OCI-LY3 (cell line): ENCODE results near the gene TREH.

Experiments
- H2AFZ ChIP-seq: fragments of 200-600, 300-600 bp; shearing (Covaris generic); 2 replicates; pipeline ENCODE4 v1.6.0; 2014; ENCODE audit warnings: antibody characterized with exemption, low read depth, low read length
- H3K27ac ChIP-seq: fragments of 200-600, 300-600 bp; sonication (generic); 2 replicates; pipeline ENCODE4 v1.5.1; 2014; ENCODE audit warnings: mild to moderate bottlenecking, low read length, moderate library complexity, mixed read lengths
- H3K27me3 ChIP-seq: fragments of 200-600, 300-600 bp; sonication (generic); 2 replicates; pipeline ENCODE4 v1.6.1; 2014; ENCODE audit warnings: low read depth, low read length, mixed read lengths
- H3K36me3 ChIP-seq: fragments of 200-600, 300-600 bp; sonication (generic); replicated peaks from 2 replicates; pipeline ENCODE3; 2014; ENCODE audit warnings: low read depth, low read length, mixed read lengths
- H3K4me1 ChIP-seq: fragments of 300-600, 200-600 bp; sonication (generic); 2 replicates; pipeline ENCODE4 v1.6.1; 2014; ENCODE audit warnings: low read length, mixed read lengths
- H3K4me2 ChIP-seq: fragments of 200-600, 300-600 bp; sonication (generic); 2 replicates; pipeline ENCODE4 v1.6.1; 2014; ENCODE audit warnings: low read length, mixed read lengths
- H3K4me3 ChIP-seq: fragments of 300-600, 200-600 bp; sonication (generic); 2 replicates; pipeline ENCODE4 v1.5.1; 2014; ENCODE audit warnings: antibody characterized with exemption, mild to moderate bottlenecking, low read length, moderate library complexity
- H3K79me2 ChIP-seq: fragments of 300-600, 200-600 bp; shearing (Covaris generic); 2 replicates; pipeline ENCODE4 v1.6.1; 2014; ENCODE audit warnings: mild to moderate bottlenecking, low read length, mixed read lengths
- H3K9ac ChIP-seq: fragments of 300-600, 200-600 bp; shearing (Covaris generic); 2 replicates; pipeline ENCODE4 v1.6.0; 2014; ENCODE audit warnings: mild to moderate bottlenecking, low read length, moderate library complexity
- H3K9me3 ChIP-seq: fragments of 200-600, 300-600 bp; shearing (Covaris generic); 2 replicates; pipeline ENCODE4 v1.6.1; 2014; ENCODE audit warnings: low read length, mixed read lengths; ENCODE audit not compliant: insufficient read depth
- H4K20me1 ChIP-seq: fragments of 200-600, 300-600 bp; sonication (generic); 2 replicates; pipeline ENCODE4 v1.6.1; 2016; ENCODE audit warnings: low read length, mixed read lengths; ENCODE audit not compliant: insufficient read depth
- EZH2phosphoT487 ChIP-seq: fragments of 200-600 bp; shearing (Covaris generic); IDR thresholded peaks from 2 replicates; pipeline ENCODE4 v1.6.1; 2018; ENCODE audit warnings: antibody characterized with exemption, mixed run types, low read depth
- TF ChIP-seq, protein P1 (sequence below): fragments of 200-600, 300-600 bp; sonication (generic); IDR thresholded peaks from 2 replicates; pipeline ENCODE4 v1.5.1; 2014; ENCODE audit warnings: antibody characterized with exemption, low read length, low read depth

The TREH gene

DNA sequence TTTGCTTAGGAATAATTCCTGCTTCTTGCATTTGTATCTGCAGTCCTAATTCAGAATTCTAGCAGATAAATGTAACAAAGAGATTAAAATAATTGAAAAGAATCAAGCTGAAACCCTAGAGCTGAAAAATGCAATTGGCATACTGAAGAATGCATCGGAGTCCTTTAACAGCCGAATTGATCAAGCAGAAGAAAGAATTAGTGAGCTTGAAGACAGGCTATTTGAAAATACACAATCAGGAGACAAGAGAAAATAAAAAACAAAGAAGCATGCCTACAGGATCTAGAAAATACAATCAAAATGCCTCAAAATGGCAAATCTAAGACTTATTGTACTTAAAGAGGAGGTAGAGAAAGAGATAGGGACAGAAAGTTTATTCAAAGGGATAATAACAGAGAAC, 8.2 kb downstream of the TREH start:
- H3K27ac ChIP-seq = no peak overlapping the region
- no peaks in the 10 kb centered on the region for H3K36me3 ChIP-seq
- no peak overlapping the region for H3K4me3 ChIP-seq
- H2AFZ ChIP-seq = no peak overlapping the region
- TF ChIP-seq, protein P1, sequence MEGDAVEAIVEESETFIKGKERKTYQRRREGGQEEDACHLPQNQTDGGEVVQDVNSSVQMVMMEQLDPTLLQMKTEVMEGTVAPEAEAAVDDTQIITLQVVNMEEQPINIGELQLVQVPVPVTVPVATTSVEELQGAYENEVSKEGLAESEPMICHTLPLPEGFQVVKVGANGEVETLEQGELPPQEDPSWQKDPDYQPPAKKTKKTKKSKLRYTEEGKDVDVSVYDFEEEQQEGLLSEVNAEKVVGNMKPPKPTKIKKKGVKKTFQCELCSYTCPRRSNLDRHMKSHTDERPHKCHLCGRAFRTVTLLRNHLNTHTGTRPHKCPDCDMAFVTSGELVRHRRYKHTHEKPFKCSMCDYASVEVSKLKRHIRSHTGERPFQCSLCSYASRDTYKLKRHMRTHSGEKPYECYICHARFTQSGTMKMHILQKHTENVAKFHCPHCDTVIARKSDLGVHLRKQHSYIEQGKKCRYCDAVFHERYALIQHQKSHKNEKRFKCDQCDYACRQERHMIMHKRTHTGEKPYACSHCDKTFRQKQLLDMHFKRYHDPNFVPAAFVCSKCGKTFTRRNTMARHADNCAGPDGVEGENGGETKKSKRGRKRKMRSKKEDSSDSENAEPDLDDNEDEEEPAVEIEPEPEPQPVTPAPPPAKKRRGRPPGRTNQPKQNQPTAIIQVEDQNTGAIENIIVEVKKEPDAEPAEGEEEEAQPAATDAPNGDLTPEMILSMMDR = no peak
- no peak for TF ChIP-seq EZH2phosphoT487
- H3K9ac ChIP-seq = no peak overlapping the region
- no peak overlapping the region for H3K4me2 ChIP-seq
- no peaks in the 10 kb centered on the region for H3K4me1 ChIP-seq
- H3K27me3 ChIP-seq = peaks cover 15% of the 10 kb centered on the region
- H3K9me3 ChIP-seq = 0 out of 2 replicates have a peak, but pooled peaks cover 8% of the 10 kb centered on the region
- H4K20me1 ChIP-seq = no peaks in the 10 kb centered on the region
- H3K79me2 ChIP-seq = no peaks in the 10 kb centered on the region

DNA sequence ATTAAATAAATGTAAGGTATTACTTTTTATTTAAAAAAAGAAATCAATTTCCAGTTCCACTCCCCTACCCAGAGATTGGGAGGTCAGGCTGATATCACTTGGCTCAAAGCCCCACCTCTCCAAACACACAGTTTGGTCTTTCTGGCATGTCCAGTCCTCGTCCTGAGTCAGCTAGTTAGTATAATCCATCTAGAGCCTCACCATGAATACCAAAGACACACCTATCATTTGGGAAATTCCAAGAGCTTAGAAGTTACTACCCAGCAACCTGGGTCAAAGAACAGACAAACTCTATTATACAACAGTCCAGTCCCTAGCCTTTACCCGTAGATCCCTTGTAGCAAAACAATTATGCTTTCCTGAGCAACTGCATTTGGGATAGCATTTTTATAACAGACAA, 9.4 kb downstream of the TREH start:
- Histone ChIP-seq H3K9ac (no peak overlapping the region), H3K79me2 (no peaks in the 10 kb centered on the region), H3K9me3 (0 out of 2 replicates have a peak, but pooled peaks cover 8% of the 10 kb centered on the region), H3K4me2 (no peak overlapping the region), H3K27me3 (peaks cover 15% of the 10 kb centered on the region), H3K36me3 (no peaks in the 10 kb centered on the region), H3K27ac (no peak overlapping the region), H3K4me1 (no peaks in the 10 kb centered on the region), H3K4me3 (no peak overlapping the region), H2AFZ (no peak overlapping the region), H4K20me1 (no peaks in the 10 kb centered on the region)
- TF ChIP-seq, protein P1 = no peak
- TF ChIP-seq EZH2phosphoT487 = no peak

DNA sequence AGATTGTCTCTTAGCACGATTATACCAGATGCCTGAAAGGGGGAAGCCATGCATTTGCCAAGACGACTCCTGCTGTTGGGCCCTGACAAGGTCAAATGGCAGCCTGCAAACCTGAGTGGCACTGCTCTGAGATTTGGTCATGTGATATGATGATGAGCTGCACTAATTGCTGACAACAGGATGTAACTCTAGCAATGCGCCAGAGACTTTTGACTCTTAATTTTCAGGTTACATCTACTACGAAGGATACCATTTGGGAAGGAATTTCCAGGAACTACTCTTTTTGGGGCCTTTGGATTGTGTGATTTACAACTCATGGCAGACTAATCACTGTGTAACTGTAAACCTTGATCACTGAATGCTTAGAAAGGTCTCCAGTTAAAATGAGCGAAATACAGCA, 13.1 kb downstream of the TREH start:
- Histone ChIP-seq H2AFZ (no peak overlapping the region), H3K4me3 (no peak overlapping the region), H4K20me1 (no peaks in the 10 kb centered on the region), H3K36me3 (no peaks in the 10 kb centered on the region), H3K9me3 (0 out of 2 replicates have a peak, but pooled peaks cover 6% of the 10 kb centered on the region), H3K4me2 (no peak overlapping the region), H3K27ac (no peak overlapping the region), H3K9ac (no peak overlapping the region), H3K4me1 (no peaks in the 10 kb centered on the region), H3K27me3 (peaks cover 21% of the 10 kb centered on the region), H3K79me2 (no peaks in the 10 kb centered on the region)
- TF ChIP-seq EZH2phosphoT487 = no peak
- TF ChIP-seq, protein P1 = no peak

DNA sequence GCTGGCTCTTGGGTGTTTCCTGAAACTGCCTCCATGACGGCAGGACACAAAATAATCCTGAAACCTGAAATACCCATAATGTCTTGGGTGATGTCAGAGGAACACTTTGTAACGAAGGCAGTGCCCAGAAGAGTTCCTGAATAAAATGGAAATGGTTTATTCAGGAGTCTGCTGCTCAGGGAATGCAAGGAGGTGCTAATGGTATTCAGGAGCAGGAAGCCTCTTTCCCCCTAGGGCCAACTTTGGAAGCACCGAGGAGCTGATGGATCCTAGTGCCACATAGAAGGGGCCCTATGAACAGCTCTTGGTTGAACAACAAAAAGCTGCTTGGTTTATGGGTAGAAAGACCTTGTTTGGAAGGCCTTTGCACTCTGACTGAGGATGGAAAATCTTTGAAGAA, 15.5 kb downstream of the TREH start:
- Histone ChIP-seq H3K79me2 (no peaks in the 10 kb centered on the region), H3K4me2 (no peak overlapping the region), H4K20me1 (no peaks in the 10 kb centered on the region), H3K27me3 (peaks cover 12% of the 10 kb centered on the region), H3K9me3 (no peaks in the 10 kb centered on the region), H3K27ac (no peak overlapping the region), H3K9ac (no peak overlapping the region), H3K4me3 (no peak overlapping the region), H3K36me3 (no peaks in the 10 kb centered on the region), H2AFZ (no peak overlapping the region), H3K4me1 (no peaks in the 10 kb centered on the region)
- no peak for TF ChIP-seq EZH2phosphoT487
- TF ChIP-seq, protein P1 = no peak
